HG03342 (cell line): ENCODE data around the gene SLC23A2.
"Not testable (repeated sequence)": the region's sequence is repeated elsewhere in the genome, so short reads cannot be mapped to it uniquely, and the experiment has no call there.

Experiments used
- ATAC-seq: cut with Tn5 transposase; IDR thresholded peaks from one replicate; pipeline ENCODE4 v1.9.1; 2021; ENCODE audit warnings: mild to moderate bottlenecking, moderate library complexity; ENCODE audit not compliant: unreplicated experiment

The SLC23A2 gene

GRCh38 chr20:5001174-5002076, at the start of gene SLC23A2:
Gene SLC23A2 (minus strand): TSS chr20:5001510. CDS start chr20:4932562, 68,948 bp downstream.
- no peak for ATAC-seq

- no peak for ATAC-seq
Measured at GRCh38 chr20:5046656-5047339, 45.5 kb upstream of the SLC23A2 start.

GRCh38 chr20:5045906-5046305, 44.6 kb upstream of the SLC23A2 start:
- no peak for ATAC-seq

GRCh38 chr20:5044075-5044620, 42.8 kb upstream of the SLC23A2 start:
- no peak for ATAC-seq

- ATAC-seq: no peak
Measured at GRCh38 chr20:5041433-5041832, 40.1 kb upstream of the SLC23A2 start.

GRCh38 chr20:5040345-5040744, 39.0 kb upstream of the SLC23A2 start:
- no peak for ATAC-seq

GRCh38 chr20:5039889-5040288, 38.6 kb upstream of the SLC23A2 start:
- no peak for ATAC-seq

- ATAC-seq: no peak
Measured at GRCh38 chr20:5039255-5039657, 37.9 kb upstream of the SLC23A2 start.

GRCh38 chr20:5036828-5037227, 35.5 kb upstream of the SLC23A2 start:
- no peak for ATAC-seq

GRCh38 chr20:5035518-5035917, 34.2 kb upstream of the SLC23A2 start:
- not testable (repeated sequence) for ATAC-seq

GRCh38 chr20:5033566-5033965, 32.3 kb upstream of the SLC23A2 start:
- ATAC-seq: no peak

GRCh38 chr20:5031701-5032100, 30.4 kb upstream of the SLC23A2 start:
- not testable (repeated sequence) for ATAC-seq

GRCh38 chr20:5031206-5031557, 29.9 kb upstream of the SLC23A2 start:
- no peak for ATAC-seq

GRCh38 chr20:5030348-5031205, 29.3 kb upstream of the SLC23A2 start:
- no peak for ATAC-seq

- not testable (repeated sequence) for ATAC-seq
Measured at GRCh38 chr20:5028258-5029059, 27.1 kb upstream of the SLC23A2 start.

- no peak for ATAC-seq
Measured at GRCh38 chr20:5024982-5025381, 23.7 kb upstream of the SLC23A2 start.

- ATAC-seq: no peak
Measured at GRCh38 chr20:5024103-5024502, 22.8 kb upstream of the SLC23A2 start.

GRCh38 chr20:5023171-5023570, 21.9 kb upstream of the SLC23A2 start:
- ATAC-seq: not testable (repeated sequence)

- no peak for ATAC-seq
Measured at GRCh38 chr20:5020760-5021159, 19.4 kb upstream of the SLC23A2 start.
